ENCODE results near the gene OR1D2.
"Not testable (repeated sequence)": the region's sequence is repeated elsewhere in the genome, so short reads cannot be mapped to it uniquely, and the experiment has no call there.

OR1D2 gene

GRCh38 chr17:3104322-3104721, at the start of gene OR1D2:
Gene OR1D2 (minus strand): TSS chr17:3104422. CDS start chr17:3092996, 11,426 bp downstream.
- DNase-seq (ENCODE audit: low read depth) = no peak
- no peak for TF ChIP-seq CTCF (conservative IDR thresholded peaks at IDR 0.05; ENCODE audit: control insufficient read depth, insufficient read depth, low read depth, low read length)
- no peak within 1 kb of the TSS for H3K4me3 ChIP-seq (ENCODE audit: control insufficient read depth, low read depth, low read length)

GRCh38 chr17:3137494-3137893, 33.3 kb upstream of the OR1D2 start:
- DNase-seq (ENCODE audit: low read depth); H3K4me3 ChIP-seq (ENCODE audit: control insufficient read depth, low read depth, low read length): not testable (repeated sequence)

GRCh38 chr17:3127451-3127850, 23.2 kb upstream of the OR1D2 start, which contains the start of gene OR1G1:
Gene OR1G1 (minus strand): TSS chr17:3127551. CDS start chr17:3127551, 0 bp downstream.
- TF ChIP-seq CTCF (conservative IDR thresholded peaks at IDR 0.05; ENCODE audit: control insufficient read depth, insufficient read depth, low read depth, low read length) = no peak
- no peak for DNase-seq (ENCODE audit: low read depth)
- no peak within 1 kb of the TSS for H3K4me3 ChIP-seq (ENCODE audit: control insufficient read depth, low read depth, low read length)

- H3K4me3 ChIP-seq (ENCODE audit: control insufficient read depth, low read depth, low read length); DNase-seq (ENCODE audit: low read depth): not testable (repeated sequence)
These were observed 30.4 kb downstream of the OR1D2 start for GRCh38 chr17:3073850-3074249.

GRCh38 chr17:3065192-3065591, 39.0 kb downstream of the OR1D2 start:
- DNase-seq (ENCODE audit: low read depth); H3K4me3 ChIP-seq (ENCODE audit: control insufficient read depth, low read depth, low read length): not testable (repeated sequence)

GRCh38 chr17:3063507-3063906, 40.7 kb downstream of the OR1D2 start, which contains the start of gene OR1D5:
Gene OR1D5 (minus strand): TSS chr17:3063607. CDS start chr17:3063607, 0 bp downstream.
- not testable (repeated sequence) for DNase-seq (ENCODE audit: low read depth); H3K4me3 ChIP-seq (ENCODE audit: control insufficient read depth, low read depth, low read length)

- H3K4me3 ChIP-seq (ENCODE audit: control insufficient read depth, low read depth, low read length); DNase-seq (ENCODE audit: low read depth): not testable (repeated sequence)
These were observed 41.3 kb downstream of the OR1D2 start for GRCh38 chr17:3062824-3063377.

GRCh38 chr17:3054868-3055267, 49.4 kb downstream of the OR1D2 start:
- not testable (repeated sequence) for DNase-seq (ENCODE audit: low read depth); H3K4me3 ChIP-seq (ENCODE audit: control insufficient read depth, low read depth, low read length)

- peak; percentile 25 for DNase-seq (ENCODE audit: low read depth)
- TF ChIP-seq CTCF (conservative IDR thresholded peaks at IDR 0.05; ENCODE audit: control insufficient read depth, insufficient read depth, low read depth, low read length) = no peak
- H3K4me3 ChIP-seq (ENCODE audit: control insufficient read depth, low read depth, low read length) = no peak overlapping the region
These were observed 54.4 kb downstream of the OR1D2 start for GRCh38 chr17:3049705-3050295.

GRCh38 chr17:3048727-3049471, 55.3 kb downstream of the OR1D2 start:
- peak; percentile 61 for TF ChIP-seq CTCF (conservative IDR thresholded peaks at IDR 0.05; ENCODE audit: control insufficient read depth, insufficient read depth, low read depth, low read length)
- H3K4me3 ChIP-seq (ENCODE audit: control insufficient read depth, low read depth, low read length) = peak overlapping the region; percentile 67
- DNase-seq (ENCODE audit: low read depth) = peak; percentile 98

All from fibroblast of mammary gland (primary cell).